ENCODE data around the gene UQCC2.

UQCC2 gene

DNA sequence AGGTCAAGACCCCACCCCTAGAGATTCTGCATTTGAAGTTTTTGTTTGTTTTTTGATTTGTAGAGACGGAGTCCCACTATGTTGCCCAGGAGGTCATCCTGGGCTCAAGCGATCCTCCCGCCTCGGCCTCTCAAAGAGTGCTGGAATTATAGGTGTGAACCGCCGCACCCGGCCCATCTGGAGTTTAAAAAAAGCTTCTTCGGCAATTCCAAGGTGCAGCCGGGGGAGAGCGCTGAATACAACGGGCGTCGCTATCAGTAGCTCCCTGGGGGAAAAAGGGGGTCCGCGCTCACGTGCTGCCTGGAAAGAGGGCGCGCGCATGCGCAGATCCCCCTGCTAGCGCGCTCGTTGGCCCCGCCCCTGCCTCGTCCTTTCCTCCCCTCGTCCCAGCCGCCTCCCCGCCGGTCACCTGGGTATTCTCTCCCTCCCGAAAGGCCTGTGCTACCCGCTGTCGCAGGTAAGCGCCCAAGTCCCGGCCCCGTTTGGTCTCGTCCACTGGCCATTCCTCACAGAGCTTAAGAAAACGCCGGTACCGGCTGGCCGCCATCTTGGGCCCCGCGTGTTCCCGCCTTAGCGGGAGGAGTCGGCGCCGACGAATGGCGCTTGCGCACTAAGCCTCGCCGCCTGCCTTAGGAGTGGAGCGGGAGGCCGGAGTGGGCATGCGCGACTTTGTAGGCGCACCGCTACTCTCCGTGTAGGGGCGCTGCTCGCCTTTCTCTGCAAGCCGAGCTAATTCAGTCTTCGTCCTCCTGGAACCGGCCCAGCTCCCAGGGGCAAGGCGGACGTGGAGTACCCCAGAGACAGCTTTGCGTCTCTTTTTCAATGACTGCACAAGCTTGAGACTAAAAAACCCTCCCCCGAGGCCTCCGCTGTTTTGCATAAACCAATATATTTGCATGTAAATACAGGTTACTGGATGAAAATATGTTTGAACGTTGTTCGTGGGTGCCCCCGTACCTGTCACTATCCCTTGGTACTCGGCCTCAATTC lies at the start of gene UQCC2:
Gene UQCC2 (minus strand): TSS at position 561 of the 990 bp plus-strand sequence. CDS start 14 bp downstream, at position 547.
- DNase-seq, result peak; percentile 98
- Mint-ChIP-seq H3K4me1 (peaks cover 44% of the 10 kb centered on the region), H3K27me3 (no peaks in the 10 kb centered on the region), H3K4me3 (peak within 1 kb of the TSS; percentile 89), H3K36me3 (ENCODE audit: low read depth) (peaks cover 34% of the 10 kb centered on the region), H3K9me3 (no peaks in the 10 kb centered on the region), H3K27ac (peak within 1 kb of the TSS; percentile 98)
- peak; percentile 95 for ATAC-seq

DNA sequence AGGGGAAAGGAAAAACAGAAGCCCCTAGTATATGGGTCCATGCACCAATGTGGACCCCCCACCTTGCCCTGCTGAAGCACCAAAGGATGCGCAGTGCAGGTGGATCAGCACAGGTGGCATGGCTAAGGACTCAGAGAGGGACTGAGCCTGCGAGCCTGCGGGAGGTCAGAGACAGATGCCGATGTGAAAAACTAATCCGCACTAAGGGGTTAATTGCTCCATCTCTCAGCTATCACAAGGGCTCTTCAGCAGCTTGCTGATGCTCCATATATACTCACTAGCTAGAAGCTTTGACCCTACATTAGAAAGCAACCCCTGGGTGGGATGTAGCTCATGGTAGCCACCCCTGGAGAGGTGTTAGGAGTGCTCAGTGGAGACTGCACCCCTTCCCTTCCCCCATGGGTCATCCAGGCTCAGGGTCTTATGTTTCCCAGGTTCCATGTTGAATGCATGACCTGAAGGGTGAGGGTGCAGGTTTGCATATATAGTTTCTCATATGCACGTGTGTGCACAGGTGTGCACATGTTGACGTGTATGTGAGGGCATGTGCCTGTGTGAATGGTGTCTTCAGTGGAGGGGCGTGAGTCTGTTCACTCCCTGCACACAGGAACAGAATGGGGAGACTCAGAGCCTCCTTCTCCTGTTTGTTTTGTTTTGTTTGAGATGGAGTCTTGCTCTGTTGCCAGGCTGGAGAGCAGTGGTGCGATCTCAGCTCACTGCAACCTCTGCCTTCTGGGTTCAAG lies 48.6 kb upstream of the UQCC2 start:
- no peak overlapping the region for H3K27ac Mint-ChIP-seq
- H3K27me3 Mint-ChIP-seq, result peaks cover 6% of the 10 kb centered on the region
- ATAC-seq (no peak), DNase-seq (no peak)
- H3K36me3 Mint-ChIP-seq (ENCODE audit: low read depth), result no peaks in the 10 kb centered on the region
- no peak overlapping the region for H3K4me3 Mint-ChIP-seq
- H3K4me1 Mint-ChIP-seq, result peaks cover 1% of the 10 kb centered on the region
- H3K9me3 Mint-ChIP-seq, result no peaks in the 10 kb centered on the region

DNA sequence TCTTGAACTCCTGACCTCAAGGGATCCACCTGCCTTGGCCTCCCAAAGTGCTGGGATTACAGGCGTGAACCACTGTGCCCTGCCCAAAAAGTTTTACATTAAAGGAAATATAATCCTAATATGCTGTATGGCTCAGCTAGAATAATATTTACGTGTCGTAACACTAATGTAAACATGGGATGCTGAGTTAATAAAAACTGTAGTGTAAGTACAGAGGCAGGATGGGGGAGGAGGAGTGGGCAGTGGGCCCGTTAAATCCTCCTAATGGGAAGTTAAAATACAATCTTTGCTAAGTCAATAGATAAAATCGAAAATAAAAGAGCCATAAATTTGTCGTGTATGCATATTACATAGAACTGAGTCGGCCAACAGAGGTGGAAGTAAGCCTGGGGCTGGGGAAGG lies 47.3 kb upstream of the UQCC2 start:
- peaks cover 3% of the 10 kb centered on the region for H3K27me3 Mint-ChIP-seq

DNA sequence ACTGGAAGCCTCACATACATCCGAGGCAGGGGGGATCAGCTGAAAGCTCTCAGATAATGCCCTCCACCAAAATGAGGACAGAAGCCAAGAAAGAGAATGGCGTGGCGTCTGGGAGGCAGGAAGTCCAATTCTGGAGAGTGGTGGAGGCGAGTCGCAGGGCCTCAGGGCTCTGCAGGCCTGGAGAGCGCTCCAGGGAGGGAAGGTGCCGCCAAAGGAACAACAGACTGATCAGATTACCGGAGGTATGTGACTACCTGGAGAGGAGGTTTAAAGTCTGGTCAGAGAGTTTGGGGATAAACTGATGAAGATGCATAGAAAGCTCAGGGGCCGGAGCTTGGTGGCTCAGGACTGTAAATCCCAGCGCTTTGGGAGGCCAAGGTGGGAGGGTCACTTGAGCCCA lies 46.4 kb upstream of the UQCC2 start:
- DNase-seq (no peak), ATAC-seq (no peak)
- Mint-ChIP-seq H3K9me3 (no peaks in the 10 kb centered on the region), H3K4me1 (peaks cover 1% of the 10 kb centered on the region), H3K36me3 (ENCODE audit: low read depth) (no peaks in the 10 kb centered on the region), H3K27ac (no peak overlapping the region), H3K27me3 (peaks cover 3% of the 10 kb centered on the region), H3K4me3 (no peak overlapping the region)

More for the DNA sequence above, 47.3 kb upstream of the UQCC2 start:
- DNase-seq (no peak), ATAC-seq (no peak)
- no peak overlapping the region for H3K4me3 Mint-ChIP-seq
- no peaks in the 10 kb centered on the region for H3K9me3 Mint-ChIP-seq
- H3K4me1 Mint-ChIP-seq, result peaks cover 1% of the 10 kb centered on the region
- H3K36me3 Mint-ChIP-seq (ENCODE audit: low read depth), result no peaks in the 10 kb centered on the region
- H3K27ac Mint-ChIP-seq, result no peak overlapping the region

DNA sequence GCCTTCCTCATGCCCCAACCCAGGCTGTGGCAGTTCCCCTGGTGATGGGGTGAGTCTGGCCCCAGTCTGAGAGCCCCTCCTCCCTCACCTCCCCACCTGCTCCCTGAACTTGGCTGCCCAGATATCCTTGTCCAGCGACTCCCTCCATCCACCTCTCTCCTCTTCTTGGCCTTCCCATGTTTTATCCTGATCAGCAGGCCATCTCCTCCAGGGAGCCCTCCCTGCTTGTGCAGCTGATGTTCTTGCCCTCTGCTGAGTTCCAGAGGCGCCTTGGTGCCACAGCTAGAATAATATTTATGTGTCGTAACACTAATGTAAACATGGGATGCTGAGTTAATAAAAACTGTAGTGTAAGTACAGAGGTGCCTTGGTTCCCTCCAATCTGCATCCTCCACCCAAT lies 45.6 kb upstream of the UQCC2 start:
- Mint-ChIP-seq H3K27me3 (peaks cover 3% of the 10 kb centered on the region), H3K27ac (no peak overlapping the region), H3K4me1 (peaks cover 1% of the 10 kb centered on the region), H3K36me3 (ENCODE audit: low read depth) (no peaks in the 10 kb centered on the region), H3K9me3 (no peaks in the 10 kb centered on the region), H3K4me3 (no peak overlapping the region)
- ATAC-seq (no peak), DNase-seq (no peak)

DNA sequence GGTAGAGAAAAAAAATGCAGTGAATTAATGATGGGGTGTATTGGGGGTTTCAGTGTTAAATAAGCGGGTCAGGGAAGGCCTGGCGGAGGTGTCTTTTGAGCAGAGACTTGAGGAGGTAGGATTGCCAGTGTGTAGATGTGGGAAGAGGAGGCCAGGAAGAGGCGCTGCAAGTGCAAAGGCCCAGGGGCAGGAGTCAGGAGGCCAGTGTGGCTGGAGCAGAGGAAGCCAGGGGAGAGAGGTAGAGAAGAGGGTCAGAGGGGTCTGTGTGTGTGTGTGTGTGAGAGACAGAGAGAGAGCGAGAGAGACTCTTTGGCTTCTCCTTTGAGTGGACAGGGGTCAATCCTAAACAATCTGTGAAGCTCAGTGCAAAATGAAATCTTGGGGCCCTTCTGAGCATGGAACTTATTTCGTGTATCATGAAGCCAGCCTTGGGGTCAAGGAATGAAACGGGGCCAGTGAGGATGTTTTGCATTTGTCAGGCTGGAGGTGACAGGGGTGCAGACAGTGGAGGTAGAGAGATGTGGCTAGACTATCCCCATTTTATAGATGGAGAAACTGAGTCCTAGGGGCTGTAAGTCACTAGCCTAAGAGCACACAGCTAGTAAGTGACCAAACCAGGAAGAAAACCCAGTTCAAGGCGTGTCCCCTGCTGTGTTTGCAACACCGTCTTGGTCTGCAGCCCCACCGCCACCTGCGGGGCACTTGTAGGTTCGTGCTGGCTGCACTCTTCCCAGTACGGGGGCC lies 44.9 kb upstream of the UQCC2 start:
- DNase-seq, result no peak
- Mint-ChIP-seq H3K27me3 (peaks cover 3% of the 10 kb centered on the region), H3K4me1 (peaks cover 1% of the 10 kb centered on the region), H3K27ac (no peak overlapping the region), H3K9me3 (no peaks in the 10 kb centered on the region), H3K36me3 (ENCODE audit: low read depth) (no peaks in the 10 kb centered on the region), H3K4me3 (no peak overlapping the region)
- ATAC-seq, result no peak

DNA sequence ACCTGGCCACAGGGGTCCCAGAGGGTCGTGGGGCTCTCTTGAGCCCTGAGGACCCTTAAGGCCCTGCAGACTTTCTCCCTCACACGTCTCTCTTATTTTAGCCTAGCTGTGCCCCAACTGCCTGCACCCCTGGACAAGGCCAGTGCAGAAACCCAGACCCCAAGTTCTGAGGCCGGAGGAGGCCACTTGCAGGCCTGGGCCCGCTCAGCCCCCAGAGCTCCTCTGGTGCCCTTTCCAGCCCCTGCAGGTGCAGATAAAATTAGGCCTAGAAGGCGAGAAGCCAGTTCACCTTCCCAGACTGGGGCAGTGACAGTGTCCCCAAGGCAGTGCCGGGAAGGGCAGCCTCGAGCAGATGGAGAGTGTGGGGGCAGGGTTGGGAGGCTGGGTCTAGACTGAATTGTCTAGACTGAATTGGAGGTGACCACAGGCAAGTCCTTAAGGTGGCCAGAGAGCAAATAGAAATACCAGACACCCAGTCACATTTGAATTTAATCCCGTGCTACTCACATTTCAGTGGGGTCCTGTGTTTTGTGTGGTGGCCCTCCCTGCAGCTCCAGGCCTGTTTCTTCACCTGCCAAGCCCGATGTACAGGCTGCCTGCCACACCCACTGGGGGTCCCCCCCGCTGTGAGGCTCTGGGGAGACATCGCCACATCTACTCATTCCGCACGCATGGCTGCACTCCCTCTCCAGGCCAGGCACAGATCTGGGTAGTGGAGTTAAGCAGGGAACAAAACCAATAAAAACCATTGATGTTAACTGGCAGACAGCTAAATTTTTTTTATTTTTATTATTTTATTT lies 43.8 kb upstream of the UQCC2 start:
- Mint-ChIP-seq H3K9me3 (no peaks in the 10 kb centered on the region), H3K27me3 (peaks cover 5% of the 10 kb centered on the region), H3K27ac (no peak overlapping the region), H3K4me1 (peaks cover under 1% of the 10 kb centered on the region), H3K4me3 (no peak overlapping the region), H3K36me3 (ENCODE audit: low read depth) (no peaks in the 10 kb centered on the region)
- DNase-seq, result no peak
- ATAC-seq, result no peak

DNA sequence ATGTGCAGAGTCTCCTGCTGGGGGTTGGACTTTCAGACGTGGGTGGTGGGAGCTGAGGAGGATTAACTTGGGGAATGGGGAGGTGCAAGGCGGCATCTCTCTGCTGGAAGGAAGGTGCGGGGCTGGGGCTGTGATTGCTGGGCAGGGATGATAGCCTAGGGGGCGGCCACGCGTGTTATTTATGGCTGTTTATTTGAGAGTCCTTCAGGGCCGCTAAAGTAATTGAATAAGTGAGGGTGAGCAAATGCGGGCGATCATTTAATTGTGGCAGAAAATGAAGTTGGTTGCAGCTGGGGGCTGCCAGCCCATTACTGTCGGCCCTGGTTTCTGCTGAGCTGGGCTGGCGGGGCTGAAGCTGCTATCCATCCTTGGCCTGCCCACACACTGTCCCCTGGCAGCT lies 42.7 kb upstream of the UQCC2 start:
- Mint-ChIP-seq H3K27me3 (peaks cover 5% of the 10 kb centered on the region), H3K36me3 (ENCODE audit: low read depth) (no peaks in the 10 kb centered on the region), H3K27ac (no peak overlapping the region), H3K9me3 (no peaks in the 10 kb centered on the region), H3K4me1 (no peaks in the 10 kb centered on the region), H3K4me3 (no peak overlapping the region)
- ATAC-seq (no peak), DNase-seq (no peak)

DNA sequence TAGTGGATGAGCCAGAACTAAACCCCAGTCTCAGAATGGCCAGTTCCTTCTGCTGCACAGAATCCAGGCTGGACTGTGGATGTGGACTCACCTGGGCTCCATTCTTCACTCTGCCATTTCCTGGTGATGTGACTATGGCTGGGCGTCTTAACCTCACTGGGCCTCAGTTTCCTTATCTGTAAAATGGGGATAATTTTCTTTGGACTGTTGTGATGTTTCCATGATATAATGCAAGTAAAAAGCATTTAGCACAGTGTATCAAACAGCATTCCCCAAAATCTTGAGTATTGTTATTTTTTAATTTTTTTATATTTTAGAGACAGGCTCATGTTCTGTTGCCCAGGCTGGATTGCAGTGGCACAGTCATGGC lies 41.1 kb upstream of the UQCC2 start:
- H3K36me3 Mint-ChIP-seq (ENCODE audit: low read depth), result no peaks in the 10 kb centered on the region
- no peaks in the 10 kb centered on the region for H3K9me3 Mint-ChIP-seq
- no peak overlapping the region for H3K27ac Mint-ChIP-seq
- H3K4me3 Mint-ChIP-seq, result no peak overlapping the region
- ATAC-seq (no peak), DNase-seq (no peak)
- H3K27me3 Mint-ChIP-seq, result peaks cover 5% of the 10 kb centered on the region
- H3K4me1 Mint-ChIP-seq, result no peaks in the 10 kb centered on the region

DNA sequence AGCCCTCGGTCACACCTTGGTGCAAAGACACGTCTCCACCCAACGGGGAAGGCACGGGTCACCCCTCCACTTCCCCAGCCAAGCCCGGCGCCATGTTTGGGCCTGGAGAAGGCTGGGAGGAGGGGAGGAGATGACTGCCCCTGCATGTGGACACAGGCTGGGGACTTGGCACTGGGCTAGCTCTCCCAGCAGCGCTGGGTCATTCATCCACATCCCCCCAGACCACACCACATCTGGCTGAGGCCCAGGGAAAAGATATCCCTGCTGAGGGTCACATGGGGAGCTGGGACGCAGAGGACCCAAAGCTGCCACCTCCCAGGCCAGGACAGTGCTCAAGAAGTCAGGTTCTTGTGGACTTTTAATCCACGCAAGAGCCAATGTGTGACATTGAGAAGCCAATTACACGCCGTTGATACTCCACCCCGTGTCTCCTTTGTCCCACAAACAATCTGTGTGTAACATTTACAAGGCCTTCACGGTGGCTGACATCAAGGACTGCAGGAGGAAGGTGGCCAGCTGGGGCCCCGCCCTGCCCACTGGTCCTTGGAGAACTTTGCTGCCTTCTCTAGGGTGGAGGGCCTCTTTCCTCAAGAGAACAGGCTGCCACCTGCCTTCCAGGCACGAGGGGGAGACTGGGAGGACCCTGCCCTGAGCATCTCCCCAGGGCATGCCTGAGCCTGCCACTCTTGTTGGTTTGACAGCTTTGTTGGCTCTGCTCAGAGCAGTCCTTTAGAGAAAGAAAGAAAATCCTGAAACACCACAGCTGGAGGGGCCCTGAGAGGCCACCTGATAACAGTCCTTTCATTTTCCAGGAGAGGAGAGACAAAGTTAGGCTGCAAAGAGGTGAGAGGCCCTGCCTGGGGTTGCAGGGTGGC lies 40.5 kb upstream of the UQCC2 start:
- ATAC-seq, result no peak
- no peak for DNase-seq
- Mint-ChIP-seq H3K9me3 (no peaks in the 10 kb centered on the region), H3K27ac (no peak overlapping the region), H3K4me3 (no peak overlapping the region), H3K27me3 (peaks cover 4% of the 10 kb centered on the region), H3K4me1 (no peaks in the 10 kb centered on the region), H3K36me3 (ENCODE audit: low read depth) (no peaks in the 10 kb centered on the region)

DNA sequence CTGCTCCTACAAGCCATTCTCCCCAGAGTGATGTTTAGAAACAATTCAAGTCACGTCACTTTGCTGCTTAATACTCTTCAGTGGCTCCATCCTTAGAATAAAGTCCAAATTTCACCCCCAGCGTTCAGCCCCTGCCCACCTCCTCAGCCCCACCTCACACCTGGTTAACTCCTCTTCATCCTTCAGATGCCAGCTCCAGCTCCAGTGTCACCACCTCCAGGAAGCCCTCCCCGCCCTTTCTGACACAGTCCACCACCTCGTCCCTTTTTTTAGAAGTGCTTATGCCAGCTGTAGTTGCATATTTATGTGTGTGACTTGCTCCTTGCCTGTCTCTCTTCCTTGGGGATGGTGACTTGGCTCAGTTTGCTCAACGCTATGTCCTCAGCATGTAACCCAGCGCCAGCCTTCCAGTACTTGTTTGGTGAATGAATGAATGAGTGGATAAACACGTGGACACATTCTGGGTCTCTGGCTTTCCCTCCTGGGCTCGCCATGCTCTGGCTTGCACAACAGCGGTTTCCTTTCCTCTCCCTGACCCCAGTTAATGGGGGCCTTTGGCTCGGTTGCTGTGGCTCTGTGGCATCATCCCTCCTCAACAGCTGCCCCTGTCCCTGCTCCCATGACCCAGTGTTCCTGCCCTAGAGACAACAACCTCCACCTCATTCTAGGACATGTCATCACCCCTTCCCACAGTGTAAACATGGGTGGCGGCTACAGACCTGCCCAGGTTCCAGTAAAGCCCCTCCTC lies 38.9 kb upstream of the UQCC2 start:
- Mint-ChIP-seq H3K4me3 (no peak overlapping the region), H3K9me3 (no peaks in the 10 kb centered on the region), H3K4me1 (no peaks in the 10 kb centered on the region), H3K36me3 (ENCODE audit: low read depth) (no peaks in the 10 kb centered on the region), H3K27me3 (peaks cover 4% of the 10 kb centered on the region), H3K27ac (no peak overlapping the region)
- DNase-seq (no peak), ATAC-seq (no peak)

DNA sequence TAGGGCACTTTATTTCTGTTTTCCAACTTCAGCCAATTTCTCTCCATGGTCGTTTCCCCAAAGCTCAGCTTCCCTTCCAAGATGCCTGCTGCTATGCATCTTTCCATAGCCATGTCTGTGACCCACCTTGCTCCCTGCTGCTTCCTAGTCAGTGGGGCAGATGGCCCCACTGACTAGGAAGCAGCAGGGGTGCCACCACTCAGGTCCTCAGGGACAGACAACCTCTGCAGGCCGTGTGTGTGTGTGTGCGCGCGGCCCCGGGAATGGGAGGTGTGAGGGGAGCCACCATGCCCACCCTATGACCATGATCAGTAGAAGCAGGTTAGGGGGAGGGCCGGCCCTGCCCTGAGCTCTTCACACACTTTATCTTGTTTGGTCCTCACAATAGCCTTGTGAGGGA lies 37.9 kb upstream of the UQCC2 start:
- Mint-ChIP-seq H3K36me3 (ENCODE audit: low read depth) (no peaks in the 10 kb centered on the region), H3K9me3 (no peaks in the 10 kb centered on the region), H3K4me3 (no peak overlapping the region), H3K27ac (no peak overlapping the region), H3K27me3 (peaks cover 4% of the 10 kb centered on the region), H3K4me1 (no peaks in the 10 kb centered on the region)
- DNase-seq, result no peak
- no peak for ATAC-seq

DNA sequence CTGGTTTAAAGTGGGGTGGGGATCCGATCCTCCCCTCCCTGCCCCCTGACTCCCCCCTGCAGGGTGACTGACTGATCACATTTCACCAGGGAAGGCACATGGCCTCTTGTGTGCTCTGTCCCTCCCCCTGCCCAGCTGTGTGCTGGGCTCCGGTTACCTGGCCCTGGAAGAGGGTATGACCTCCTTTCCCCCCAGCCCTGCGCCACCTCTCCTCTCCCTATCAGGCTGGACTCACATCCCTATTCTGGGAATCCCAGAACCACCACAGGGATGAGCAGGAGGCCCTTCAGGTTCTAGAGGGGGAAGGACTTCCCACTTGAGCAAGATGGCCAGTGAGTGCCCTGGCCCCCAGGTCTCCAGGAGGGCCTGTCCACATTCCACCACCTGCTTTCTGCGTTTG lies 37.3 kb upstream of the UQCC2 start:
- no peak for ATAC-seq
- Mint-ChIP-seq H3K4me3 (no peak overlapping the region), H3K4me1 (peaks cover 2% of the 10 kb centered on the region), H3K27me3 (peaks cover 6% of the 10 kb centered on the region), H3K9me3 (no peaks in the 10 kb centered on the region), H3K27ac (no peak overlapping the region), H3K36me3 (ENCODE audit: low read depth) (no peaks in the 10 kb centered on the region)
- no peak for DNase-seq
